ENCODE measurements around the gene DHX9.

The DHX9 gene

GRCh38 chr1:182927693-182928433 is 88.7 kb downstream of the DHX9 start:
- H3K27ac ChIP-seq (replicated peaks) = no peak overlapping the region

GRCh38 chr1:182930985-182931384 is 91.8 kb downstream of the DHX9 start:
- Histone ChIP-seq H3K4me3 (replicated peaks; ENCODE audit: insufficient read depth, low read length) (no peak overlapping the region), H3K27me3 (ENCODE audit: insufficient read depth, poor library complexity, severe bottlenecking) (no peaks in the 10 kb centered on the region), H3K27ac (replicated peaks) (no peak overlapping the region)
- TF ChIP-seq REST (IDR thresholded peaks at IDR 0.05; ENCODE audit: insufficient replicate concordance, low read depth) = no peak
- TF ChIP-seq CTCF (IDR thresholded peaks at IDR 0.05; ENCODE audit: insufficient read depth, low read length) = no peak
- TF ChIP-seq SPI1 (IDR thresholded peaks at IDR 0.05; ENCODE audit: borderline replicate concordance, low read depth) = no peak
- TF ChIP-seq GABPA (IDR thresholded peaks at IDR 0.05; ENCODE audit: low read depth) = no peak
- no peak for TF ChIP-seq POLR2AphosphoS5 (IDR thresholded peaks at IDR 0.05; ENCODE audit: low read depth)
- DNase-seq (ENCODE audit: low read depth in 1 of 2, low spot score in 1 of 2) = no peak

More at GRCh38 chr1:182927693-182928433, 88.7 kb downstream of the DHX9 start:
- Histone ChIP-seq H3K27me3 (ENCODE audit: insufficient read depth, poor library complexity, severe bottlenecking) (no peaks in the 10 kb centered on the region), H3K4me3 (replicated peaks; ENCODE audit: insufficient read depth, low read length) (no peak overlapping the region)
- DNase-seq (ENCODE audit: low read depth in 1 of 2, low spot score in 1 of 2) = no peak
- no peak for TF ChIP-seq GABPA (IDR thresholded peaks at IDR 0.05; ENCODE audit: low read depth)
- TF ChIP-seq POLR2AphosphoS5 (IDR thresholded peaks at IDR 0.05; ENCODE audit: low read depth) = no peak
- TF ChIP-seq REST (IDR thresholded peaks at IDR 0.05; ENCODE audit: insufficient replicate concordance, low read depth) = no peak
- TF ChIP-seq CTCF (IDR thresholded peaks at IDR 0.05; ENCODE audit: insufficient read depth, low read length) = no peak
- no peak for TF ChIP-seq SPI1 (IDR thresholded peaks at IDR 0.05; ENCODE audit: borderline replicate concordance, low read depth)

GRCh38 chr1:182935716-182936115 is 96.6 kb downstream of the DHX9 start:
- Histone ChIP-seq H3K4me3 (replicated peaks; ENCODE audit: insufficient read depth, low read length) (no peak overlapping the region), H3K27me3 (ENCODE audit: insufficient read depth, poor library complexity, severe bottlenecking) (peaks cover under 1% of the 10 kb centered on the region), H3K27ac (replicated peaks) (no peak overlapping the region)
- no peak for DNase-seq (ENCODE audit: low read depth in 1 of 2, low spot score in 1 of 2)
- no peak for TF ChIP-seq SPI1 (IDR thresholded peaks at IDR 0.05; ENCODE audit: borderline replicate concordance, low read depth)
- TF ChIP-seq REST (IDR thresholded peaks at IDR 0.05; ENCODE audit: insufficient replicate concordance, low read depth) = no peak

All from HL-60 (cell line).